Measurements from ENCODE around the gene MON2.

DNA sequence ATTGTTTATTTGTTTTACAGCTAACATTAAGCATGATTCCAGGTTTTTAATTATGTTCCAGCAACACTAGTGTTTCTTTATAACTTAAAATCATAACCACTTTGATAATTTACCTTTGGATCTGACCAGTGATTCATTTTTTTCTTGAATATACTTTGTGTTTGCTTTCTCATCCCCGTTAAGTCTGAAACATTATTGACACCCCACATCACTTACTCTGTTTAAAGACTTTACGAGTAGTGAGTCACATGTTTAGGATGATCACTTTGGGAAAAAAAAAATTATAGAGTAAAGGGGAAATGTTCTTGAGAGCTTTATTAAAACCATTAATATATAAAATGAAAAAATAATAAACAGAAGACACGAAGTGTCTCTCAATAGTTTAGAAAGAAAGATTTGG, 132.2 kb downstream of the MON2 start:
- TF ChIP-seq, protein P1, sequence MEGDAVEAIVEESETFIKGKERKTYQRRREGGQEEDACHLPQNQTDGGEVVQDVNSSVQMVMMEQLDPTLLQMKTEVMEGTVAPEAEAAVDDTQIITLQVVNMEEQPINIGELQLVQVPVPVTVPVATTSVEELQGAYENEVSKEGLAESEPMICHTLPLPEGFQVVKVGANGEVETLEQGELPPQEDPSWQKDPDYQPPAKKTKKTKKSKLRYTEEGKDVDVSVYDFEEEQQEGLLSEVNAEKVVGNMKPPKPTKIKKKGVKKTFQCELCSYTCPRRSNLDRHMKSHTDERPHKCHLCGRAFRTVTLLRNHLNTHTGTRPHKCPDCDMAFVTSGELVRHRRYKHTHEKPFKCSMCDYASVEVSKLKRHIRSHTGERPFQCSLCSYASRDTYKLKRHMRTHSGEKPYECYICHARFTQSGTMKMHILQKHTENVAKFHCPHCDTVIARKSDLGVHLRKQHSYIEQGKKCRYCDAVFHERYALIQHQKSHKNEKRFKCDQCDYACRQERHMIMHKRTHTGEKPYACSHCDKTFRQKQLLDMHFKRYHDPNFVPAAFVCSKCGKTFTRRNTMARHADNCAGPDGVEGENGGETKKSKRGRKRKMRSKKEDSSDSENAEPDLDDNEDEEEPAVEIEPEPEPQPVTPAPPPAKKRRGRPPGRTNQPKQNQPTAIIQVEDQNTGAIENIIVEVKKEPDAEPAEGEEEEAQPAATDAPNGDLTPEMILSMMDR (conservative IDR thresholded peaks at IDR 0.05) = no peak
- no peak for TF ChIP-seq EZH2 (IDR thresholded peaks at IDR 0.05; ENCODE audit: low read depth)
